Calu3 (cell line): ENCODE results near the gene TMEM59. TPM values are rescaled to one million over a fixed set of nuclear protein-coding genes. Genes with fewer than 3 reads are reported as not detected.

ENCODE experiments used
- BruUV-seq: library from RNA; stranded (reverse); fragments of 400-500 nt; replicated peaks from 2 replicates; lab custom pipeline; 2021; lab: Mats Ljungman, UMichigan
- CTCF ChIA-PET: fragments of 300-600 bp; sonication (Branson Sonifier 250); formaldehyde crosslinking; loops from one replicate; lab custom pipeline; 2022; ENCODE audit warnings: antibody characterized with exemption; lab: Charles Lee
- DNase-seq: peaks from one replicate; pipeline ENCODE4 v3.0.0; 2022
- H3K27ac Mint-ChIP-seq: one replicate; pipeline ENCODE4 v1.8.0; 2022; ENCODE audit warnings: mixed read lengths; ENCODE audit not compliant: unreplicated experiment
- H3K27me3 Mint-ChIP-seq: one replicate; pipeline ENCODE4 v1.8.0; 2022; ENCODE audit warnings: mixed read lengths; ENCODE audit not compliant: unreplicated experiment
- H3K36me3 Mint-ChIP-seq: one replicate; pipeline ENCODE4 v1.8.0; 2022; ENCODE audit warnings: mild to moderate bottlenecking, moderate library complexity, mixed read lengths; ENCODE audit not compliant: insufficient read depth, unreplicated experiment
- H3K4me1 Mint-ChIP-seq: one replicate; pipeline ENCODE4 v1.8.0; 2022; ENCODE audit warnings: mild to moderate bottlenecking, low read depth, mixed read lengths; ENCODE audit not compliant: unreplicated experiment
- H3K4me3 Mint-ChIP-seq: one replicate; pipeline ENCODE4 v1.8.0; 2022; ENCODE audit warnings: mild to moderate bottlenecking, low read depth, moderate library complexity, mixed read lengths; ENCODE audit not compliant: unreplicated experiment
- H3K9me3 Mint-ChIP-seq: one replicate; pipeline ENCODE4 v1.8.0; 2022; ENCODE audit warnings: low read depth, mixed read lengths; ENCODE audit not compliant: unreplicated experiment
- intact Hi-C: fragments of 100-400 bp; cut with micrococcal nuclease; formaldehyde crosslinking; loops from one replicate; pipeline ENCODE4 v1.10.0; 2022; ENCODE audit not compliant: unreplicated experiment
- total RNA-seq: library from RNA; stranded (reverse); gene quantifications from 2 replicates; pipeline ENCODE4 v1.2.3, GENCODE V29; 2022
- TF ChIP-seq, protein P1 (sequence below): fragments of 200-600 bp; IDR thresholded peaks from one replicate; pipeline ENCODE4 v1.8.0; 2022; ENCODE audit warnings: antibody characterized with exemption; ENCODE audit not compliant: unreplicated experiment

TMEM59 gene
- total RNA-seq, 1 experiment from 2014 or later: 316 TPM

DNA sequence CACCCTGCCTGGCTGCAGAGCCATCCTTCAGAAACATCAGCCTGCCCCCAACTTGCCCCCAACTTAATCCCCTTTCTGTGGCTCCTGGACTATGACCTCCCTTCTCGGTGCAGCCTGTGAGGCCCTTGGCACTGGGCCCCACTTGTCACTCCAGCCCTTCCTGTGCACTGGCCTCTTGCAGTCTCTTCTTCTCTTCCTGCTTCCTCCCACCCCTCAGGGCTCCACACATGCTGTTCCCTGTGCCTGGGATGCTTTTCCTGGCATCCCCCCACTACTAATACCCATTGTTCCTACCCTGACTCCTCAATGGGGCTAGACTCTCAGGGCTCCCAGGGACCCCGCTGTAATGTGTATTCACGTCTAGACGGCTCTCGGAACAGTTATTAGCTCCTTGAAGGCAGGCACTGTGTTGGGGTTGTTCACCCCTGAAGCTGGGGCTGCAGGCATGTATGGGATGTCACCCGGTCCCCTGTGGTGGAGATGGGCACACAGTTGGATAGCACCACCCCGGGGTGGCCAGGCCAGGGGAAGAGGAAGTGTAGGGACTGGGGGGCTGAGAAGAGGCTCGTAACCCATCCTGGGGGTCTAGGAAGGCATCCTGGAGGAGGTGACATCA lies 39.5 kb downstream of the TMEM59 start:
- CTCF ChIA-PET: no interaction called here

GRCh38 chr1:54012863-54013262 lies 40.1 kb downstream of the TMEM59 start:
- TF ChIP-seq, protein P1, sequence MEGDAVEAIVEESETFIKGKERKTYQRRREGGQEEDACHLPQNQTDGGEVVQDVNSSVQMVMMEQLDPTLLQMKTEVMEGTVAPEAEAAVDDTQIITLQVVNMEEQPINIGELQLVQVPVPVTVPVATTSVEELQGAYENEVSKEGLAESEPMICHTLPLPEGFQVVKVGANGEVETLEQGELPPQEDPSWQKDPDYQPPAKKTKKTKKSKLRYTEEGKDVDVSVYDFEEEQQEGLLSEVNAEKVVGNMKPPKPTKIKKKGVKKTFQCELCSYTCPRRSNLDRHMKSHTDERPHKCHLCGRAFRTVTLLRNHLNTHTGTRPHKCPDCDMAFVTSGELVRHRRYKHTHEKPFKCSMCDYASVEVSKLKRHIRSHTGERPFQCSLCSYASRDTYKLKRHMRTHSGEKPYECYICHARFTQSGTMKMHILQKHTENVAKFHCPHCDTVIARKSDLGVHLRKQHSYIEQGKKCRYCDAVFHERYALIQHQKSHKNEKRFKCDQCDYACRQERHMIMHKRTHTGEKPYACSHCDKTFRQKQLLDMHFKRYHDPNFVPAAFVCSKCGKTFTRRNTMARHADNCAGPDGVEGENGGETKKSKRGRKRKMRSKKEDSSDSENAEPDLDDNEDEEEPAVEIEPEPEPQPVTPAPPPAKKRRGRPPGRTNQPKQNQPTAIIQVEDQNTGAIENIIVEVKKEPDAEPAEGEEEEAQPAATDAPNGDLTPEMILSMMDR: no peak
- H3K4me1 Mint-ChIP-seq: peaks cover 30% of the 10 kb centered on the region
- peaks cover 64% of the 10 kb centered on the region for H3K27me3 Mint-ChIP-seq
- no peaks in the 10 kb centered on the region for H3K36me3 Mint-ChIP-seq
- no peak overlapping the region for H3K4me3 Mint-ChIP-seq
- DNase-seq: no peak
- CTCF ChIA-PET: no interaction called here
- BruUV-seq: no TSS peak
- no peaks in the 10 kb centered on the region for H3K9me3 Mint-ChIP-seq
- intact Hi-C loops: no loop called here
- H3K27ac Mint-ChIP-seq: no peak overlapping the region

More for the DNA sequence above, 39.5 kb downstream of the TMEM59 start:
- H3K4me1 Mint-ChIP-seq: peaks cover 33% of the 10 kb centered on the region
- no peak for DNase-seq
- intact Hi-C loops: no loop called here
- no peak overlapping the region for H3K4me3 Mint-ChIP-seq
- BruUV-seq: no TSS peak
- no peaks in the 10 kb centered on the region for H3K36me3 Mint-ChIP-seq
- no peak overlapping the region for H3K27ac Mint-ChIP-seq
- H3K27me3 Mint-ChIP-seq: peaks cover 57% of the 10 kb centered on the region
- TF ChIP-seq, protein P1: no peak
- no peaks in the 10 kb centered on the region for H3K9me3 Mint-ChIP-seq

DNA sequence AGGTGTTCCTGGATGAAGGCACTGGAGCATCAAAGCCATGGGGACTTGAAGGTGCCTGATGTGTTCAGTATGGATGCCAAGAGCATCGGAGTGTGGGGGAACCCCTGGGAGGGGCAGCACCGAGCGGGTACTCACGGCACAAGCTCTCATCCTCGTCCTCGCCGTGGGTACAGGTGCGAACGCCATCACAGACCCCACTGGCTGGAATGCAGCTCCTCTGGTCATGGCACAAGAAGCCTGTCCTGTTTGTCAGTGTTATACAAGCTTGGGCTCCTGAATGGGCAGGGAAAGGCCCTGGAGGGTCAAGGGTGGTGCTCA lies 41.0 kb downstream of the TMEM59 start:
- Mint-ChIP-seq H3K36me3 (no peaks in the 10 kb centered on the region), H3K27me3 (peaks cover 73% of the 10 kb centered on the region), H3K27ac (no peak overlapping the region), H3K9me3 (no peaks in the 10 kb centered on the region), H3K4me1 (peaks cover 24% of the 10 kb centered on the region), H3K4me3 (no peak overlapping the region)
- TF ChIP-seq, protein P1: no peak
- DNase-seq: no peak
- intact Hi-C loops: no loop called here
- CTCF ChIA-PET: interaction anchor here (0.6 kb wide), 1 partner anchor 12 kb away, joined by 4 read pairs; no protein-coding TSS in a partner anchor
- BruUV-seq: no TSS peak

DNA sequence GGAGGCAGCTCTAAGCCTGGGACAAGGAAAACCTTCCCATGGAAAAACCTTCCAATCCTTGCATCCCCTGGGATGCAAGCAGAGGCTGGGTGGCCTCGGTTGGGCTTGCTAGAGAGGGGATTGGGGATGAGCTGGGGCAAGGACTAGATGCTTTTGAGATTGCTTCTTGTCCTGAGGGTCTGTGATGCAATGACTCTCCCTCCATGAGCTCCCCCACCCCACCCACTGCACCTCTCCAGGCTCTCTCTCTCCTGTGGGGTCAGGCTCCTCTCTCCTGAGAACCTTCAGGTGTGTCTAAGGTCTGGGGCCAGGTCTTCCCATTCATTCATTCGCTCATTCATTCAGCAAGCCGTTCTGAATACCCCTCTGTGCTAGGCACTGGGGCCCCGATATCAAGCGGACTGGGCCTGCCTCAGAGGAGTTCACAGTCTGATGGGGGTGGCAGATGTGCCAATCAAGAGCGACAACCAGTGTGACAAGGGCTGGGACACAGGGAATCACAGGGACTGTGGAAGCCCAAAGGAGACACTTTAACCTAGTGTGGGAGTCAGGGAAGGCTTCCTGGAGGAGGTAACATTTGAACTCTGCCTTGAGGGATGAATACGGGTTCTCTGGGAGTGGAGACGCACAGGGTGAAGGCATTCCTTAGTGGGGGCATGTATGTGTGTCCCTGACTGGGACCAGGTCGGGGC lies 41.5 kb downstream of the TMEM59 start:
- H3K4me3 Mint-ChIP-seq: no peak overlapping the region
- CTCF ChIA-PET: no interaction called here
- no peaks in the 10 kb centered on the region for H3K9me3 Mint-ChIP-seq
- H3K4me1 Mint-ChIP-seq: peaks cover 19% of the 10 kb centered on the region
- TF ChIP-seq, protein P1: no peak
- no peak for DNase-seq
- no peak overlapping the region for H3K27ac Mint-ChIP-seq
- no TSS peak for BruUV-seq
- intact Hi-C loops: no loop called here
- no peaks in the 10 kb centered on the region for H3K36me3 Mint-ChIP-seq
- peaks cover 78% of the 10 kb centered on the region for H3K27me3 Mint-ChIP-seq
